Activated CD8-positive, alpha-beta memory T cell treated with anti-CD3 and anti-CD28 coated beads for 48 hours (primary cell): ENCODE data around the gene TYRO3.
"Not testable (repeated sequence)": the region's sequence is repeated elsewhere in the genome, so short reads cannot be mapped to it uniquely, and the experiment has no call there.

Experiments
- DNase-seq, 3 experiments: peaks; one replicate each; pipeline ENCODE4 v3.0.0-alpha.2; 2020; ENCODE audit warnings: low read depth in 2 of 3, low spot score in 2 of 3

The TYRO3 gene

GRCh38 chr15:41572866-41573265 lies 13.9 kb downstream of the TYRO3 start:
- no peak for DNase-seq

- no peak for DNase-seq
Measured at GRCh38 chr15:41573396-41573795, 14.4 kb downstream of the TYRO3 start.

GRCh38 chr15:41574158-41574557 lies 15.1 kb downstream of the TYRO3 start:
- DNase-seq, result no peak

DNA sequence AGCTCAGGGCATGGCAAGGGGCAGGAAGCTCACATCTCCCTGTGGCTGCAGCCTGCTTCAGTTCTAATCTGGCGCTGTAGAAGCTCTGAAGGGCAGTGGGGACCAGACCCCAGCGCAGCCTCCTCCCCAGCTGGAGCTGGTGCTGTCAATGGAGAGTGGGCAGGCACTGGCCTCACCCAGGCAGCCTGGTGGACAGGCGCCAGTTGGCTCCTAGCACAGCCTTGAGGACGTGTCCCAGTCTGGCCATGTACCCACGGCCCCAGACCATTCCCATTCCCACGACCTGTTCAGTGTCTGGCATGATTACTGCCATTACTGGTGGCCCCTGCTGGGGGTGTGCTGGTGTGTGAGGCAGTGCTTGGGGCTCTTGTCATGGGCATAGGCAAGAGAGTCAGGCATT lies 16.3 kb downstream of the TYRO3 start:
- no peak for DNase-seq

DNA sequence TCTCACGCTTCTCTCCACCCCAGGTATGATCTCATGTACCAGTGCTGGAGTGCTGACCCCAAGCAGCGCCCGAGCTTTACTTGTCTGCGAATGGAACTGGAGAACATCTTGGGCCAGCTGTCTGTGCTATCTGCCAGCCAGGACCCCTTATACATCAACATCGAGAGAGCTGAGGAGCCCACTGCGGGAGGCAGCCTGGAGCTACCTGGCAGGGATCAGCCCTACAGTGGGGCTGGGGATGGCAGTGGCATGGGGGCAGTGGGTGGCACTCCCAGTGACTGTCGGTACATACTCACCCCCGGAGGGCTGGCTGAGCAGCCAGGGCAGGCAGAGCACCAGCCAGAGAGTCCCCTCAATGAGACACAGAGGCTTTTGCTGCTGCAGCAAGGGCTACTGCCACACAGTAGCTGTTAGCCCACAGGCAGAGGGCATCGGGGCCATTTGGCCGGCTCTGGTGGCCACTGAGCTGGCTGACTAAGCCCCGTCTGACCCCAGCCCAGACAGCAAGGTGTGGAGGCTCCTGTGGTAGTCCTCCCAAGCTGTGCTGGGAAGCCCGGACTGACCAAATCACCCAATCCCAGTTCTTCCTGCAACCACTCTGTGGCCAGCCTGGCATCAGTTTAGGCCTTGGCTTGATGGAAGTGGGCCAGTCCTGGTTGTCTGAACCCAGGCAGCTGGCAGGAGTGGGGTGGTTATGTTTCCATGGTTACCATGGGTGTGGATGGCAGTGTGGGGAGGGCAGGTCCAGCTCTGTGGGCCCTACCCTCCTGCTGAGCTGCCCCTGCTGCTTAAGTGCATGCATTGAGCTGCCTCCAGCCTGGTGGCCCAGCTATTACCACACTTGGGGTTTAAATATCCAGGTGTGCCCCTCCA lies 19.1 kb downstream of the TYRO3 start:
- no peak for DNase-seq

- DNase-seq, result no peak
Measured at GRCh38 chr15:41578736-41579383, 19.8 kb downstream of the TYRO3 start.

GRCh38 chr15:41581110-41581509 lies 22.1 kb downstream of the TYRO3 start:
- DNase-seq, result no peak

DNA sequence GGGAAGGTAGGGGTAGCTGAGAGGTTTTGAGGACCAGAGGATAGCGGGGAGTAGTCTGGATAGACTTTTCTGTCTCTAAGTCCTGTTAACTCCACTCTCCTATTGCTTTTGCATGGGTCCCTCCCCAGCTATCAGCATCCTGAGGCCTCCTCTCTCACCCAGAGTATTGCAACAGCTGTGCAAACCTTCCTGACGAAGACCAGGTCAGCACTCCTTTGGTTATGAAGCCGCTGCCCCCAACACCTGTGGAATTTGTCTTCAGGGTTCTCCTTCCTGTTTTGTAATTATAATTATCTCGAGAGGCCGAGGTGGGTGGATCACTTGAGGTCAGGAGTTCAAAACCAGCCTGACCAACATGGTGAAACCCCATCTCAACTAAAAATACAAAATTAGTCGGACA lies 24.8 kb downstream of the TYRO3 start:
- DNase-seq, result no peak

DNA sequence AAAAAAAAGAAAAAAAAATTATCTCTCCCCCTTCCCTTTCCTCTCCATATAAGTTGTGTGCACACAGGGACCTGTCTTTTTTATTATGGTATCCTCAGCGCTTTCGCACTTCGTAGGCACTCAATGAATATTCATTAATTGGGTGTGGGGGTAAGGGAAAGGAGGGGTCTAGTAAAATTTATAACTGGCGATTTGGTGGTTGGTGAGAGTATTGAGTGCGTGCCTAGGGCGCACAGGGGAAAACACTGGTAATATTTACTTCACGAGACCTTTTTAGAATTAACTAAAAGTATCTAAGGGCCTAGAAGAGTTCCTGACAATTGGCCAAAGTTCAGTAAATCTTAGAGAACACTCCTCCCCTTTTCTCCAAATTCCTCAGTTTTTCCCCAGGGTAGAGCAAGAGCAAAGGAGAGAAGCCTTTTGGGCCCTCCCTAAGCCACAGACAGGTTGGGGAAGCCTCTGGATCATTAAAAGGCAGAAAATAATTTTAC lies 25.7 kb downstream of the TYRO3 start:
- no peak for DNase-seq

DNA sequence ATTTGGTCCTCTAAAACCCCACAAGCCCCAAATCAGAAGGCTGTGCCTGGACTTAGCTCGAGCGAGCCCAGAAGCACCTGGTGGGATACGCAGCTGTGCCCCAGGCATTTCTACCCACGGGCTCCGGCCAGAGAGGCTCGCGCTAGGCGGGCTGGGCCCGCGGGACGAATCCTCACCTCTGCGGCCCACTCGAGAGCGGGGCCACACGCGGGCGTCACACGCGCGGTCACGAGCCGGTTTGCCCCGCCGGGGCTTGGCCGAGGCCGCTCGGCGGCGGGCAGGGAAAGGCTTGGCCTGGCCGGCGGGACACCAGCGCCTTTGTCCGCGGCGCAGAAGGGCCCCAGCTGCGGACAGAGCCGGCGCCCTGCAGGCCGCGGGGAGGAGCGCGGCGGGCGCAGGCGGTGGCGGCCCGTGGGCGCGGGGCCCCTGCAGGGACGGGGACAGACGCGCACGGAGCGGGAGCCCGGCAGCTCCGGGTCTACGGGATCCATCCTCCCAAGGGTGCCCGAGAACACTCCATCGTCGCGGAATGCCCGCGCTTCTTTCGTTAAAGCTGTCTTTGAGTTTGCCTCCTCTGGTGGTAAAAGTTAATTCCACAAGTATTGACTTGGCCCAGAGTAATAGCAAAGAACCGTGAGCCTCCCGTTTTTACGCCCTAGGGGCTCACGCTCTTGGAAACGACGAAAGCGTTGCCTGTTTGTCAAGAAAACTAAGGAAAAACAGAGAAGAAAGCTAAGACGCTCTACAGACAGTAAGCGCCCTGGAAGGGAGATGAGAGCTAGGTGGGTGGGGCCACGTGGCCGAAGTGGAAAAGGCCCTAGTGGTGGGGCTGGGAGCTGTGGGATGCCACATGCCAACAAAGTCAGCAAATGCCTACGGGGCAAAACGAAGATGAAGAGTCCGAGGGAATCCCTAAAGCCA lies 26.4 kb downstream of the TYRO3 start:
- DNase-seq, result peak in 2 of 3 experiments; percentile 9 to 20

DNA sequence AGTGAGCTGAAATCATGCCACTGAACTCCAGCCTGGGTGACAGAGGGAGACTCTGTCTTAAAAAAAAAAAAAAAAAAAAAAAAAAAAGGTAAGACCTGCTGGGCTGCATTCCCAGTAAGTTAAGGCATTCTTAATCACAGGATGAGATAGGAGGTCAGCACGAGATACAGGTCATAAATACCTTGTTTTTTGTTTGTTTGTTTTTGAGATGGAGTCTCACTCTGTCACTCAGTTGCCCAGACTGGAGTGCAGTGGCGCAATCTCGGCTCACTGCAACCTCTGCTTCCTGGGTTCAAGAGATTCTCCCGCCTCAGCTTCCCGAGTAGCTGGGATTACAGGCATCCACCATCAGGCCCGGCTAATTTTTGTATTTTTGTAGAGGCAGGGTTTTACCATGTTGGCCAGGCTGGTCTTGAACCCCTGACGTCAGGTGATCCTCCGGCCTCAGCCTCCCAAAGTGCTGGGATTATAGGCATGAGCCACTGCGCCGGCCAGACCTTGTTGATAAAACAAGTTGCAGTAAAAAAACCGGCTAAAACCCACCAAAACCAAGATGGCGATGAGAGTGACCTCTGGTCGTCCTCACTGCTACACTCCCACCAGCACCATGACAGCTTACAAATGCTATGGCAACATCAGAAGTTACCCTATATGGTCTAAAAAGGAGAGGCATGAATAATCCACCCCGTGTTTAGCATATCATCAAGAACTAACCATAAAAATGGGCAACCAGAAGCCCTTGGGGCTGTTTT lies 27.7 kb downstream of the TYRO3 start:
- not testable (repeated sequence) for DNase-seq

GRCh38 chr15:41589018-41589417 lies 30.0 kb downstream of the TYRO3 start:
- DNase-seq, result not testable (repeated sequence)

DNA sequence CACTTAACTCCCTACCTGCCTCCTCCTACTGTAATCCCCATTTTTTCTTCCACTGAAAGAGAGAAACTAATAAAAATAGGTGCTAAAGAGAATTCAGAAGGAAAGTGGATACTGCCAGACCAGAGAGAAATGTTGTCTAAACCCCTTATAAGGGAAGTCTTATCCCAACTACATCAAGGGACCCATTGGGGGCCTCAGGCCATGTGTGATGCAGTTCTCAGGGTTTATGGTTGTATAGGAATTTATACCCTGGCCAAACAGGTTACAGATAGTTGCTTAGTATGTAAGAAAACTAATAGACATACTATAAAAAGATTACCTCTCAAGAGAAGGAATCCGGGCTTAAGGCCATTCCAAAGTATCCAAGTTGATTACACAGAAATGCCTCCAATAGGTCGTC lies 30.6 kb downstream of the TYRO3 start:
- DNase-seq, result not testable (repeated sequence)

DNA sequence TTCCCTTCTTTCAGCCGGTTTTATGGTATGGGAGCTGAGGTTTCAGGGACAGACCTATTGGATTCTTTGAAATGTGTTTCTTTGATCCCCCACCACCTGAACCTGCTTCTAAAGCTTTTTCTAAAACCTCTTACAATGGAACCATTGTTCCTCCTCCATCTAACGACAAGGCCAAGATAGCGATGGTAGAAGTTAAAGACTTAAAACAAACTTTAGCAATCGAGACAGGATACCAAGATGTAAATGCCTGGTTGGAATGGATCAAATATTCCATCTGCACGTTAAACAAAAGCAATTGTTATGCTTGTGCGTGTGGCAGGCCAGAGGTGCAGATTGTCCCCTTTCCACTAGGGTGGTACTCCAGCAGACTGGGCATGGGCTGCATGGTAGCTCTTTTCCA lies 32.2 kb downstream of the TYRO3 start:
- not testable (repeated sequence) for DNase-seq

- DNase-seq, result not testable (repeated sequence)
Measured at GRCh38 chr15:41592718-41593117, 33.7 kb downstream of the TYRO3 start.

- no peak for DNase-seq
Measured at GRCh38 chr15:41594801-41595746, 36.1 kb downstream of the TYRO3 start.

DNA sequence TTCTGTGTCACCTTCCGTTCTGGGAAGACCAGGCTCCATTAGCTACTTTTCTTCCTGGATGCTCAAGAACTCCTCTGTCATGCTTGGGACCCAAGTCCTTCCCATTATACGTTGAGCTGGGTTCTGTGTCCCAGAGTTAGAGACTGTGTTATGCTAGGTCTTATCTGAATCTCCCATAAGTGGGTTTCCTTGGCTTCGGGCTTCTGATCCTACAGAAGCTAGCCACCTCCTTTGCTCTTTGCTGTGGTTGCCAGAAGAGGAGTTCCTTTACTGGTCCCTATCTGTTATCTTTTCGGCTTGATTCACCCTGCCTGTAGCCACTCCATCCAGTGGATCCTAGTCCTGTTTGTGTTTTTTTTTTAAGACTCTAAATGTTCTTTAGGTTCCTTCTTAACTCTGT lies 38.0 kb downstream of the TYRO3 start:
- no peak for DNase-seq

DNA sequence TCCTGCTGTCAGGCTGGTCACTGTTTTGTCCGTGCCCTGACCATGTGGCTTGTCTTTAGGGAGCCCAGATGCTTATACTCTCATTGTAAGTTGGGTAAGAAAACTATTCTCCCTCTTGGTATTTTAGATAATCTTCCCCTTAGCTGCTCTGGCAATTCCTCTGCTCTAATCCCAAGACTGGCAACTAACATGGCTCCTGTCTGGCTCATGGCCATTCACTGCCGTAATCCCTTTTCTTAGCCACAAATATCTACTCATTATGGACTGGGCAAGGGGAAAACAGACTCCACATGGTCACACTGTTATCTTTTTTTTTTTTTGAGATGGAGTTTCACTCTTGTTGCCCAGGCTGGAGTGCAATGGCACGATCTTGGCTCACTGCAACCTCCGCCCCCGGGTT lies 38.8 kb downstream of the TYRO3 start:
- DNase-seq, result no peak

- DNase-seq, result no peak
Measured at GRCh38 chr15:41599061-41599460, 40.0 kb downstream of the TYRO3 start.
